VCaP (cell line): Measurements from ENCODE around the gene PLXNB3.
"Not testable (repeated sequence)": the region's sequence is repeated elsewhere in the genome, so short reads cannot be mapped to it uniquely, and the experiment has no call there.

Source experiments
- H3K27ac ChIP-seq: fragments of 450-650 bp; 2 replicates; pipeline ENCODE4 v1.5.1; 2017
- TF ChIP-seq, protein P1 (sequence below): fragments of 450-650 bp; conservative IDR thresholded peaks from 2 replicates; pipeline ENCODE4 v1.5.1; 2017; ENCODE audit warnings: mild to moderate bottlenecking, moderate library complexity

The PLXNB3 gene

DNA sequence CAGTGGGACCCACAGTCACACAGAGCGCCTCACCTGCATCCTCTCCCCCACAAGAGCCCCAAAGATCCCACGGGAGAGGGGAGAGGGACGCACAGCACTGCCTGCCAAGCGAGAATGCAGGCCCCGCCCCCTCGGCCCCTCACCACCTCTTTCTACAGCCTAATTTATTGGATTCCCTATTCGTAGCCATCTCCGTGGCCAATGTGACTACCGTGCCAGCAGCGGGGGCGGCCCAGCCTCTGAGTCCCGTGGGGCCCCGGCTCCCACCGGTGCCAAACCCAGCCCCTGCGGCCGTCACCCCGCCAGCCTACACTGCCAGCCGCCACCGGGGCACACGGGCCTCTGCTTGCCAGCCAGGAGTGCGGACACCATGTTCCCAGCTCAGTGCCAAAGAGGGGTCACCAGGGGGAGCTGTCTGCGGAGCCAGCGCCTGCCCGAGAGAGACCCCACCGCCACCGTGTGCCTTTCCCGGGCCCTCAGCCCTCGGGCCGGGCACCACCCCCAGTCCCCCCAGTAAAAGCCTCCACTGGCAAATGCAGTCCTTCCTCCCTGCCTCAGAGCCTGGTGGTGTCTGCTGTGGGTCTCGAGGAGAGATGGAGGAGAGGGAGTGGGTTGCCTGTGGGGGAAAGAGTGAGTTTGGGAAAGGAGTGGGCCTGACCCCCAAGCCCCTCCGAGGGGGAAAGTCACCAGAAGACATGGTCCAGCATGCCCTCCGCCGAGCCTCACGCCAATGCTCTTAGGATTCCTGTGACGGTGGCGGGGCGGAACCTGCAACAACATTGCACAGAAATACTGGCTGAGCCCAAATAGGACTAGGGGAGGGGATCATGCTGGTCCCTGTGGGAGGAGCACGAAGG, 19.6 kb upstream of the PLXNB3 start:
- TF ChIP-seq, protein P1, sequence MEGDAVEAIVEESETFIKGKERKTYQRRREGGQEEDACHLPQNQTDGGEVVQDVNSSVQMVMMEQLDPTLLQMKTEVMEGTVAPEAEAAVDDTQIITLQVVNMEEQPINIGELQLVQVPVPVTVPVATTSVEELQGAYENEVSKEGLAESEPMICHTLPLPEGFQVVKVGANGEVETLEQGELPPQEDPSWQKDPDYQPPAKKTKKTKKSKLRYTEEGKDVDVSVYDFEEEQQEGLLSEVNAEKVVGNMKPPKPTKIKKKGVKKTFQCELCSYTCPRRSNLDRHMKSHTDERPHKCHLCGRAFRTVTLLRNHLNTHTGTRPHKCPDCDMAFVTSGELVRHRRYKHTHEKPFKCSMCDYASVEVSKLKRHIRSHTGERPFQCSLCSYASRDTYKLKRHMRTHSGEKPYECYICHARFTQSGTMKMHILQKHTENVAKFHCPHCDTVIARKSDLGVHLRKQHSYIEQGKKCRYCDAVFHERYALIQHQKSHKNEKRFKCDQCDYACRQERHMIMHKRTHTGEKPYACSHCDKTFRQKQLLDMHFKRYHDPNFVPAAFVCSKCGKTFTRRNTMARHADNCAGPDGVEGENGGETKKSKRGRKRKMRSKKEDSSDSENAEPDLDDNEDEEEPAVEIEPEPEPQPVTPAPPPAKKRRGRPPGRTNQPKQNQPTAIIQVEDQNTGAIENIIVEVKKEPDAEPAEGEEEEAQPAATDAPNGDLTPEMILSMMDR, result no peak
- no peak overlapping the region for H3K27ac ChIP-seq

DNA sequence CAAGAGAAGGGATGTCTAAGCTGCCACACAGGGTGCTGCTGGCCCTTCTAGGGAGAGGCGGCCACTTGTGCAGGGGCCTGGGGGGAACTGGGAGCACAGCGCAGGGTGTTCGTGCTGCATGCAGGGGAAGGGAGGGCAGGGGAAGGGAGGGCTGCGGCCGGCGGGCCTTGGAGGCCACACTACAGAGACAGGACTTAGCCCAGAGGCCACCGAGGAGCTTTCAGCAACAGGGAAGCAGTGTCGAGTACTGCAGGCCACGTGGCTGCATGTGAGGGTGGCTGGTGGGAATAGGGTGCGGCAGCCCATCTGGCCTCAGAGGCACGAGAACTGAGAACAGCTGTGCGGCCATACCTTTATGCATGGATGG, 19.0 kb upstream of the PLXNB3 start:
- H3K27ac ChIP-seq, result not testable (repeated sequence)

DNA sequence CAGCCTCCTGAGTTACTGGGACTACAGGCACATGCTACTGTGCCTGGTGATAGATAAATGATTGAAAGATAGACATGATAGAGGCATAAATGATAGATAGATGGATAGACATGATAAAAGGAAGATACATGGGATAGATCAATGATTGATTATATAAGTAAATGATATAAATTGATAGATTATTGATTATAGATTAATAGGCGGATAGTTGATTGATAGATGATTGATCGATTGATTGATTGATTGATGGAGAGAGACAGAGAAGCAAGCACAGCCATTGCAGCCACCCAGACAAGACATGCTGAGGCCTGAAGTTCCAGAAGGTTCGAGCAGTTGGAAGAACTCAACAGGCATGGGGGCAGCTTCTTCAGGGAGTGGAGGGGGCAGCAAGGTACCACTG, 17.7 kb upstream of the PLXNB3 start:
- H3K27ac ChIP-seq, result no peak overlapping the region
- TF ChIP-seq, protein P1, result no peak

DNA sequence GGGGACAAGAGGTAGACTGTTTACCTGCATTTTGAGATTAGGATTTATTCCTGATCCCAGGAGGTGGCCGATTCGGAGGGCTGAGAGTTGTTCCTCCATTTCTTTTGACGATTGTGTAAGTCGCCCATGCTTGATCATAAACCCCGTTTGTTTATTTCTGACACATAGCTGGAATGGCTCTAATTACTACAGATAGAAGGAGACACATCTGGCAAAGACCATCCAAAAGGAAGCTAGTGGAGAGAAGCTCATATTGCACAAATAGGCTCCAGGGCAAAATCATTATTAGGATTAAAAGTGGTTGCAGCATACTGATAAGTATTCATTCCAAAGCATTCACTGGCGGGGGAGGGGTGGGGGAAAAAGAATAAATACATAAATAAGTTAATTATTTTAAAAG, 17.1 kb upstream of the PLXNB3 start:
- H3K27ac ChIP-seq, result not testable (repeated sequence)

DNA sequence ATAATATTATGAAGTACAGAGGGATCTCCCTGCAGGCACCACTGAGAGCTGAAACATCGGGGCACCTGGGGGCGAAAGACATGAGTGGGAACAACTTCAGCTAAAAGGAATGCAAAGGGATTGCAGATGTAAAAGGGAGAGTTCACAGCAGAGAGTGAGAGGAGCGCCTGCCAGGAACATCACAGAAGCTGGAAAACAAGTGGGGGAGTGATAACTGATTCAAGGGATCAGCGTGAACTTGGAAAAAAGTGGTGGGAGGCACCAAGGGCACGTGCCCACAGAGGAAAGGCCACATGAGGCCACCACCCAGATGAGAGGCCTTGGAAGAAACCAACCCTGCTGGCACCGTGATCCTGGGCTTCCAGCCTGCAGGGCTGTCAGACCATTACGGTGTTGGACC, 15.0 kb upstream of the PLXNB3 start:
- H3K27ac ChIP-seq, result not testable (repeated sequence)

DNA sequence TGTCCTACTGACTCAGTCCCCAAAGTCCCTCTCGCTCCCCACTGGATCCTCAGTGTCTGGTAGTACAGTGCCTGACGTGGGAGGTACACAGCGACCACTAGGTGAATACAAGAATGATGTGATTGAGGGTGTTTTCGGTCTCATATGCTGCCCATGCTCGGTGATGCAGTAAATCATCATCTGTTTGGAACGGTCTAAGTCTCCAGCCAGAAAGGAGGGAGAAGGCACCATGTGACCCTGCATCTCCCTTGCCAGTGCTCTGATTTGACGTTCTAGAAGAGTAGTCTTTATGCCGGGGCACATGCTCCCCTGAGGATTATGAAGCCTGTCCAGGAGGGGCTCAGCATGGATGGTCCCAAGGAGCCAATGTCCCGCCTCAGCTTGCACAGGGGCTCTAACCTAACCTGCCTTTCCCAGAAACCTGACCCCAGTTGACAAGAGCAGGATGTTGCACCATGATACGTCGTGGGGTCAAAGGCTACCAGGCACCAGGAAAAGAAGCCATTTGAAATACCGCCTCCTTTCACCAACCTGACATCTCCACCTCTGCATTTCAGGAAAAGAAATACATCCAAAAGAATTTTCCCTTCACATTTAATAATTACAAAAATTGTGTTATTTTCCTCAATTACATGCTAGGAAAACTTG, 13.8 kb upstream of the PLXNB3 start:
- no peak overlapping the region for H3K27ac ChIP-seq
- TF ChIP-seq, protein P1, result no peak

DNA sequence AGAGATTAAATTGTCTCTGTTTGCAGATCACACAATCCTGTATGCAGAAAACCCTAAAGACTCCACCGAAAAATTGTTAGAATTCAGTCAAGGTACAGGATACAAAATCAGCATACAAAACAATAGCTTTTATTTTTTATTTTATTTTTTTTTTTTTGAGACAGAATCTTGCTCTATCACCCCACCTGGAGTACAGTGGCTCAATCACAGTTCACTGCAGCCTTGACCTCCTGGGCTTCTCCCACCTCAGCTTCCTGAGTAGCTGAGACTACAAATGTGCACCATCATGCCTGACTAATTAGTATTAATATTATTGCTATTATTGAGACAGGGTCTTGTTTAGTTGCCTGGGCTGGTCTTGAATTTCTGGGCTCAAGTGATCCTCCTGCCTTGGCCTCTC, 8.9 kb upstream of the PLXNB3 start:
- TF ChIP-seq, protein P1, result peak; percentile 14
- H3K27ac ChIP-seq, result no peak overlapping the region

DNA sequence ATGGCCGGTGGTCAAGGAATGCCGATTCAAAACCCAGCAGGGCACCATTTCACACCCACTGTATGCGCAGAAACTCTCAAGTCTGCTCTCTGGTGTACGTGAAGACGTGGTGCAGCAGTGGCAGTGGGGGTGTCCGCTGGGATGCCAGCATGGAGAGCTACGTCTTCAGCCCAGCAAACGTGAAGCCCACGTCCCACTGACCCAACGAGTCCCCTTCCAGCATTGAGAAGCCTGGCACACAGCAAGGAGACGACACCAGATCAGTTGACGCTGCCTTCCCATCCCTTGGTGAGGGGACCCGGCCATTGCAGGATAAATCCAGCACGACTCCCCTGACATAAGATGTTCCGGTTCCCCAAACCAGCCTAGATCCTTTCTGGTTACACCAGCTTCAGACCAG, 2.2 kb upstream of the PLXNB3 start:
- TF ChIP-seq, protein P1, result no peak
- H3K27ac ChIP-seq, result no peak overlapping the region

DNA sequence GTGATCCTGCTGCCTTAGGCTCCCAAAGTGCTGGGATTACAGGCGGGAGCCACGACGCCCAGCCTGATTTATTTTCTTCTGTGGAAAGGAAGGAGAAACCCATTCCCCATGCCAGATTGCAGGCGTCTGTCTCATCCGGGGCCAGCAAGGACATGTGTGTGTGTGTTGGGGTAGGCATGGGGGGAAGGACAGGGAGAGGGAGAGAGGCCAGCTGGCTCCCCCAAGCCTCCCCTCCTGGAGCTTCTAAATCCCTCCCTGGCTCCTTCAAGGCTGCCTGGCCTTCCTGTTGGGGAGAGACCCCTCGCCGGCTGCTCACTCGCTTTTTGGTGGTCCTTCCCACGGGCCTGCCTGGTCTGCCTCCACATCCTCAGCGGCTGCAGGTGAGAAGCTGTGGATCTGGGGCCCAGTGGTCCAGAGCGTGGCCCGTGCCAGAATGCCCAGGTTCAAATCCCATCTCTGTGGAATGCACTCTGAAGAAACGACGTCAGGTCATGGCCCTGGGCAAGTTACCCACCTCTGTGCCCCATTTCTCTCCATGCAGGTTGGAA, 1.3 kb upstream of the PLXNB3 start:
- TF ChIP-seq, protein P1, result no peak
- H3K27ac ChIP-seq, result no peak overlapping the region
